HepG2 (cell line): ENCODE measurements around the gene C17orf75. TPM values are rescaled to one million over a fixed set of nuclear protein-coding genes. Genes with fewer than 3 reads are reported as not detected.

Source experiments
- AFF4 ChIP-seq: sonication (generic); formaldehyde crosslinking; IDR thresholded peaks from 2 replicates; pipeline ENCODE4 v1.4.0; 2020; ENCODE audit warnings: missing genetic modification reagents
- ARNT2 ChIP-seq: sonication (generic); formaldehyde crosslinking; IDR thresholded peaks from 2 replicates; pipeline ENCODE4 v1.8.0; 2022; ENCODE audit warnings: mild to moderate bottlenecking, low read depth, missing genetic modification reagents, moderate library complexity
- ATAD3A ChIP-seq: sonication (generic); formaldehyde crosslinking; IDR thresholded peaks from 2 replicates; pipeline ENCODE4 v1.4.0; 2020; ENCODE audit warnings: missing genetic modification reagents
- BCLAF1 ChIP-seq: fragments of 450-650 bp; IDR thresholded peaks from 2 replicates; pipeline ENCODE4 v1.6.1; 2017; ENCODE audit warnings: mild to moderate bottlenecking
- DRAP1 ChIP-seq: IDR thresholded peaks from 2 replicates; pipeline ENCODE4 v1.6.1; 2016; ENCODE audit warnings: missing genetic modification reagents, missing compliant biosample characterization
- JUN ChIP-seq: sonication (generic); formaldehyde crosslinking; IDR thresholded peaks from 2 replicates; pipeline ENCODE4 v1.4.0; 2020; ENCODE audit warnings: mild to moderate bottlenecking, missing genetic modification reagents
- PBX2 ChIP-seq: IDR thresholded peaks from 2 replicates; pipeline ENCODE4 v1.6.1; 2016; ENCODE audit warnings: control low read depth
- RARG ChIP-seq: sonication (generic); formaldehyde crosslinking; IDR thresholded peaks from 2 replicates; pipeline ENCODE4 v1.4.0; 2020; ENCODE audit warnings: low read depth, mild to moderate bottlenecking, missing genetic modification reagents
- RELA ChIP-seq: sonication (generic); formaldehyde crosslinking; IDR thresholded peaks from 2 replicates; pipeline ENCODE4 v1.4.0; 2020; ENCODE audit warnings: missing genetic modification reagents
- RNF2 ChIP-seq: fragments of 450-650 bp; conservative IDR thresholded peaks from 2 replicates; pipeline ENCODE4 v1.6.1; 2016; ENCODE audit warnings: low read depth
- SUZ12 ChIP-seq: fragments of 150-350 bp; IDR thresholded peaks from 2 replicates; pipeline ENCODE4 v1.6.1; 2014; ENCODE audit warnings: low read depth, low read length
- TMF1 ChIP-seq: sonication (generic); formaldehyde crosslinking; IDR thresholded peaks from 2 replicates; pipeline ENCODE4 v1.8.1; 2022; ENCODE audit warnings: low read depth, missing genetic modification reagents
- ZBTB1 ChIP-seq: sonication (generic); formaldehyde crosslinking; IDR thresholded peaks from 2 replicates; pipeline ENCODE4 v1.4.0; 2020; ENCODE audit warnings: missing genetic modification reagents, borderline replicate concordance
- ZBTB3 ChIP-seq: sonication (generic); formaldehyde crosslinking; IDR thresholded peaks from 2 replicates; pipeline ENCODE4 v1.4.0; 2020; ENCODE audit warnings: low read depth, mild to moderate bottlenecking, moderate library complexity, missing genetic modification reagents, borderline replicate concordance
- ZIK1 ChIP-seq: sonication (generic); formaldehyde crosslinking; IDR thresholded peaks from 2 replicates; pipeline ENCODE4 v1.5.0; 2020; ENCODE audit warnings: mild to moderate bottlenecking, low read depth, missing genetic modification reagents, borderline replicate concordance
- ZKSCAN1 ChIP-seq: fragments of 150-350 bp; IDR thresholded peaks from 2 replicates; pipeline ENCODE4 v1.6.1; 2014; ENCODE audit warnings: low read length
- ZNF276 ChIP-seq: sonication (generic); formaldehyde crosslinking; IDR thresholded peaks from 2 replicates; pipeline ENCODE4 v1.4.0; 2020; ENCODE audit warnings: mild to moderate bottlenecking, low read depth, missing genetic modification reagents
- ZNF3 ChIP-seq: IDR thresholded peaks from 2 replicates; pipeline ENCODE4 v1.7.0; 2017; ENCODE audit warnings: inconsistent platforms
- ZNF747 ChIP-seq: sonication (generic); formaldehyde crosslinking; IDR thresholded peaks from 2 replicates; pipeline ENCODE4 v1.8.1; 2023; ENCODE audit warnings: missing genetic modification reagents, mild to moderate bottlenecking, borderline replicate concordance
- ZNF792 ChIP-seq: IDR thresholded peaks from 2 replicates; pipeline ENCODE4 v1.6.1; 2016
- polyA plus RNA-seq, 8 experiments: library from polyadenylated mRNA; depleted of rRNA in 3 of 8; stranded (reverse) in 7 of 8; unstranded in 1 of 8; fragments of >200 nt; fragmentation: Illumina TruSeq in 4 of 8; extraction: Trizol in 4 of 8; gene quantifications; 2 replicates each; pipeline versions ENCODE4 v1.2.1 to v1.2.3, GENCODE V29; 2011 to 2016; ENCODE audit warnings: low read depth in 4 of 8, missing spikeins in 1 of 8, mixed read lengths in 1 of 8; ENCODE audit not compliant: insufficient read depth in 1 of 8
- total RNA-seq, 5 experiments: library from RNA; depleted of rRNA; stranded (reverse); fragments of >200 nt; fragmentation: Illumina TruSeq; extraction: Trizol; gene quantifications; 2 replicates each; pipeline ENCODE4 v1.2.3, GENCODE V29; 2016; ENCODE audit warnings: low read depth in 1 of 5

Gene C17orf75
- total and polyA plus RNA-seq, 2 of the 13 experiments (the other 11 are each of a cell fraction or from before 2014, with no cell fraction given): 16.2 to 33.0 TPM

- no peak for TF ChIP-seq ZBTB1 (CRISPR knock-in tag)
- no peak for TF ChIP-seq ZBTB3 (CRISPR knock-in tag)
- TF ChIP-seq ZKSCAN1: no peak
- TF ChIP-seq JUN (CRISPR knock-in tag): peak; percentile 63; the same call in 1 of the 2 replicates
- peak; percentile 41; the same call in 1 of the 2 replicates for TF ChIP-seq TMF1
- no peak for TF ChIP-seq PBX2 (CRISPR knock-in tag)
- TF ChIP-seq ZNF792: 0 out of 2 replicates have a peak, but pooled peaks have one; percentile 22
- TF ChIP-seq RNF2: peak; percentile 39; the same call in 1 of the 2 replicates
- TF ChIP-seq ZNF747 (CRISPR knock-in tag): 0 out of 2 replicates have a peak, but pooled peaks have one; percentile 75
- no peak for TF ChIP-seq BCLAF1
- no peak for TF ChIP-seq ZNF276 (CRISPR knock-in tag)
- TF ChIP-seq SUZ12: peak; percentile 46
- TF ChIP-seq RARG (CRISPR knock-in tag): no peak
- no peak for TF ChIP-seq ZIK1 (CRISPR knock-in tag)
- peak; percentile 29; the same call in 1 of the 2 replicates for TF ChIP-seq ZNF3
- TF ChIP-seq ATAD3A (CRISPR knock-in tag): no peak
- no peak for TF ChIP-seq AFF4
- TF ChIP-seq ARNT2 (CRISPR knock-in tag): no peak; the same call in 1 of the 2 replicates
- TF ChIP-seq DRAP1 (CRISPR knock-in tag): peak; percentile 94
- 0 out of 2 replicates have a peak, but pooled peaks have one; percentile 35 for TF ChIP-seq RELA (CRISPR knock-in tag)
Observed at GRCh38 chr17:32349854-32350665, 8.1 kb upstream of the C17orf75 start, which contains the start of gene ZNF207 (continued).
